ENCODE data around the gene DYRK4. TPM values are rescaled to one million over a fixed set of nuclear protein-coding genes. Genes with fewer than 3 reads are reported as not detected.

The DYRK4 gene
- total RNA-seq, 1 experiment from 2014 or later = 25.1 TPM

GRCh38 chr12:4584281-4584680 is 22.3 kb downstream of the DYRK4 start:
- Histone ChIP-seq H3K4me1 (no peaks in the 10 kb centered on the region), H3K27ac (no peak overlapping the region), H3K36me3 (no peaks in the 10 kb centered on the region), H3K9me3 (replicated peaks) (no peaks in the 10 kb centered on the region), H3K27me3 (0 out of 2 replicates have a peak, but pooled peaks cover 3% of the 10 kb centered on the region), H3K4me3 (no peak overlapping the region)
- no peak for DNase-seq

GRCh38 chr12:4584896-4585295 is 22.9 kb downstream of the DYRK4 start:
- Histone ChIP-seq H3K27me3 (0 out of 2 replicates have a peak, but pooled peaks cover 3% of the 10 kb centered on the region), H3K4me1 (no peaks in the 10 kb centered on the region), H3K36me3 (no peaks in the 10 kb centered on the region), H3K27ac (no peak overlapping the region), H3K9me3 (replicated peaks) (no peaks in the 10 kb centered on the region), H3K4me3 (no peak overlapping the region)
- DNase-seq = no peak

GRCh38 chr12:4586500-4586899 is 24.5 kb downstream of the DYRK4 start:
- H3K9me3 ChIP-seq (replicated peaks) = no peaks in the 10 kb centered on the region
- no peaks in the 10 kb centered on the region for H3K4me1 ChIP-seq
- peaks cover 7% of the 10 kb centered on the region; the same call in 1 of the 2 replicates for H3K27me3 ChIP-seq
- no peaks in the 10 kb centered on the region for H3K36me3 ChIP-seq
- no peak overlapping the region for H3K4me3 ChIP-seq
- H3K27ac ChIP-seq = no peak overlapping the region
- DNase-seq = no peak

- no peak overlapping the region for H3K27ac ChIP-seq
- DNase-seq = no peak
- H3K36me3 ChIP-seq = no peaks in the 10 kb centered on the region
- H3K4me1 ChIP-seq = no peaks in the 10 kb centered on the region
- H3K9me3 ChIP-seq (replicated peaks) = no peaks in the 10 kb centered on the region
- H3K4me3 ChIP-seq = no peak overlapping the region
- H3K27me3 ChIP-seq = peaks cover 5% of the 10 kb centered on the region; the same call in 1 of the 2 replicates
These were observed 25.1 kb downstream of the DYRK4 start for GRCh38 chr12:4587108-4587507.

GRCh38 chr12:4588916-4589315 is 26.9 kb downstream of the DYRK4 start:
- Histone ChIP-seq H3K4me1 (no peaks in the 10 kb centered on the region), H3K27me3 (peaks cover 5% of the 10 kb centered on the region; the same call in 1 of the 2 replicates), H3K9me3 (replicated peaks) (no peaks in the 10 kb centered on the region), H3K27ac (no peak overlapping the region), H3K36me3 (no peaks in the 10 kb centered on the region), H3K4me3 (no peak overlapping the region)
- no peak for DNase-seq

- DNase-seq = no peak
These were observed 27.9 kb downstream of the DYRK4 start for GRCh38 chr12:4589941-4590340.

GRCh38 chr12:4591180-4591687 is 29.2 kb downstream of the DYRK4 start:
- Histone ChIP-seq H3K4me3 (no peak overlapping the region), H3K27me3 (peaks cover 5% of the 10 kb centered on the region; the same call in 1 of the 2 replicates), H3K36me3 (no peaks in the 10 kb centered on the region), H3K27ac (no peak overlapping the region), H3K4me1 (no peaks in the 10 kb centered on the region), H3K9me3 (replicated peaks) (no peaks in the 10 kb centered on the region)
- no peak for DNase-seq

More at GRCh38 chr12:4589941-4590340, 27.9 kb downstream of the DYRK4 start:
- Histone ChIP-seq H3K4me1 (no peaks in the 10 kb centered on the region), H3K27ac (no peak overlapping the region), H3K9me3 (replicated peaks) (no peaks in the 10 kb centered on the region), H3K36me3 (no peaks in the 10 kb centered on the region), H3K4me3 (no peak overlapping the region), H3K27me3 (peaks cover 5% of the 10 kb centered on the region; the same call in 1 of the 2 replicates)

- no peaks in the 10 kb centered on the region for H3K9me3 ChIP-seq (replicated peaks)
- H3K27ac ChIP-seq = no peak overlapping the region
- no peak overlapping the region for H3K4me3 ChIP-seq
- DNase-seq = no peak
- H3K4me1 ChIP-seq = no peaks in the 10 kb centered on the region
- H3K27me3 ChIP-seq = peaks cover 5% of the 10 kb centered on the region; the same call in 1 of the 2 replicates
- no peaks in the 10 kb centered on the region for H3K36me3 ChIP-seq
These were observed 33.9 kb downstream of the DYRK4 start for GRCh38 chr12:4595881-4596280.

GRCh38 chr12:4603421-4603820 is 41.4 kb downstream of the DYRK4 start:
- Histone ChIP-seq H3K4me1 (no peaks in the 10 kb centered on the region), H3K4me3 (no peak overlapping the region), H3K36me3 (no peaks in the 10 kb centered on the region), H3K9me3 (replicated peaks) (no peaks in the 10 kb centered on the region), H3K27ac (no peak overlapping the region), H3K27me3 (no peaks in the 10 kb centered on the region)
- no peak for DNase-seq

GRCh38 chr12:4603946-4604345 is 41.9 kb downstream of the DYRK4 start:
- Histone ChIP-seq H3K4me3 (no peak overlapping the region), H3K36me3 (no peaks in the 10 kb centered on the region), H3K27me3 (no peaks in the 10 kb centered on the region), H3K4me1 (no peaks in the 10 kb centered on the region), H3K9me3 (replicated peaks) (no peaks in the 10 kb centered on the region), H3K27ac (no peak overlapping the region)
- no peak for DNase-seq

- peak overlapping the region; percentile 68 for H3K4me3 ChIP-seq
- H3K36me3 ChIP-seq = no peaks in the 10 kb centered on the region
- peak; percentile 73 to 88 for DNase-seq
- no peaks in the 10 kb centered on the region for H3K4me1 ChIP-seq
- H3K9me3 ChIP-seq (replicated peaks) = no peaks in the 10 kb centered on the region
- H3K27ac ChIP-seq = peak overlapping the region; percentile 37
- no peaks in the 10 kb centered on the region for H3K27me3 ChIP-seq
These were observed 42.7 kb downstream of the DYRK4 start for GRCh38 chr12:4604684-4605193.

GRCh38 chr12:4607056-4607455 is 45.0 kb downstream of the DYRK4 start:
- no peaks in the 10 kb centered on the region for H3K36me3 ChIP-seq
- H3K9me3 ChIP-seq (replicated peaks) = no peaks in the 10 kb centered on the region
- H3K27ac ChIP-seq = no peak overlapping the region
- no peak overlapping the region for H3K4me3 ChIP-seq
- no peak for DNase-seq
- H3K27me3 ChIP-seq = no peaks in the 10 kb centered on the region
- no peaks in the 10 kb centered on the region for H3K4me1 ChIP-seq

- H3K4me3 ChIP-seq = no peak overlapping the region
- no peaks in the 10 kb centered on the region for H3K9me3 ChIP-seq (replicated peaks)
- no peak overlapping the region for H3K27ac ChIP-seq
- H3K36me3 ChIP-seq = 0 out of 2 replicates have a peak, but pooled peaks cover 2% of the 10 kb centered on the region
- no peaks in the 10 kb centered on the region for H3K27me3 ChIP-seq
- DNase-seq = no peak
- H3K4me1 ChIP-seq = no peaks in the 10 kb centered on the region
These were observed 47.1 kb downstream of the DYRK4 start for GRCh38 chr12:4609071-4609470.

- Histone ChIP-seq H3K4me3 (no peak overlapping the region), H3K27me3 (no peaks in the 10 kb centered on the region), H3K27ac (no peak overlapping the region), H3K4me1 (no peaks in the 10 kb centered on the region), H3K9me3 (replicated peaks) (no peaks in the 10 kb centered on the region), H3K36me3 (0 out of 2 replicates have a peak, but pooled peaks cover 2% of the 10 kb centered on the region)
- DNase-seq = no peak
These were observed 48.5 kb downstream of the DYRK4 start for GRCh38 chr12:4610481-4610880.

- H3K27me3 ChIP-seq = no peaks in the 10 kb centered on the region
- H3K36me3 ChIP-seq = 0 out of 2 replicates have a peak, but pooled peaks cover 2% of the 10 kb centered on the region
- H3K9me3 ChIP-seq (replicated peaks) = no peaks in the 10 kb centered on the region
- no peaks in the 10 kb centered on the region for H3K4me1 ChIP-seq
- no peak overlapping the region for H3K27ac ChIP-seq
- H3K4me3 ChIP-seq = no peak overlapping the region
- no peak for DNase-seq
These were observed 53.7 kb downstream of the DYRK4 start for GRCh38 chr12:4615667-4616066.

- Histone ChIP-seq H3K9me3 (replicated peaks) (no peaks in the 10 kb centered on the region), H3K4me1 (no peaks in the 10 kb centered on the region), H3K36me3 (no peaks in the 10 kb centered on the region), H3K27ac (no peak overlapping the region), H3K4me3 (no peak overlapping the region), H3K27me3 (no peaks in the 10 kb centered on the region)
- no peak for DNase-seq
These were observed 59.5 kb downstream of the DYRK4 start for GRCh38 chr12:4621511-4621910.

Data from SJCRH30 (cell line).